T-helper 1 cell treated with Interleukin-12 subunit alpha and Interleukin-12 subunit beta and Interleukin-4 antibody, amounts not matched to agents 30 ng/mL and 1 ng/mL, for 36 hours (primary cell): ENCODE results near the gene SLC30A9. TPM values are rescaled to one million over a fixed set of nuclear protein-coding genes. Genes with fewer than 3 reads are reported as not detected.

Experiments used
- intact Hi-C: fragments of 100-400 bp; cut with micrococcal nuclease; formaldehyde crosslinking; loops from one replicate; pipeline ENCODE4 v1.15.1; 2024
- total RNA-seq: library from RNA; stranded (reverse); gene quantifications from 2 replicates; pipeline ENCODE4 v1.2.3, GENCODE V29; 2022

The SLC30A9 gene
- total RNA-seq = 33.1 and 37.9 TPM in 2 replicates

- intact Hi-C loops = loop anchor here (1.0 to 5.0 kb wide), 4 partner anchors 28 to 682 kb away; partner anchors contain the start of genes ATP8A1 and TMEM33
Observed at GRCh38 chr4:41990365-41991111, at the start of gene SLC30A9. TSS of gene SLC30A9 (plus strand) at chr4:41990530. CDS start at chr4:41990652, 122 bp downstream.

- intact Hi-C loops = no loop called here
Observed at GRCh38 chr4:41940834-41941233, 49.5 kb upstream of the SLC30A9 start.

- intact Hi-C loops = no loop called here
Observed at GRCh38 chr4:41943506-41943905, 46.8 kb upstream of the SLC30A9 start.

DNA sequence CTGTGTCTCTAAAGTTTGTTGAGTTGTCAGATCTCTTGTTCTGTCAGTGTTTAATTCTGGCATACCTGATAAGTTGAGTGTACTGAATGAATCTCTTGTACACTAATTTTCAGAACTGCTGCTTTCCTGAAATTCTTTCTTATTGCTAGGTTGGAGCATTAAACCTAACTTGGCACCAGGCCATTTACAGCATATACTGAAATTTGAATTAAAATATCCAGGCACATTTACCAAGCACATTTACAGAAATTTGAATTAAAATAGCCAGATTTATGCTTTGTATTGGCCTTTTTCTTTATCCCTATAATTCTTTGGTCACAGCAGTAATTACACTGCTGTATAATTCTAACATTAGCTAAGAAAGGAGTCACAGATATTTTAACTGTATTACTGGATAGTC lies 46.2 kb upstream of the SLC30A9 start:
- intact Hi-C loops = no loop called here

- intact Hi-C loops = no loop called here
Observed at GRCh38 chr4:41949531-41949930, 40.8 kb upstream of the SLC30A9 start.

- intact Hi-C loops = loop anchor here (1.0 to 2.0 kb wide), 2 partner anchors 324 to 563 kb away; no protein-coding TSS in a partner anchor
Observed at GRCh38 chr4:41957634-41958033, 32.7 kb upstream of the SLC30A9 start.

DNA sequence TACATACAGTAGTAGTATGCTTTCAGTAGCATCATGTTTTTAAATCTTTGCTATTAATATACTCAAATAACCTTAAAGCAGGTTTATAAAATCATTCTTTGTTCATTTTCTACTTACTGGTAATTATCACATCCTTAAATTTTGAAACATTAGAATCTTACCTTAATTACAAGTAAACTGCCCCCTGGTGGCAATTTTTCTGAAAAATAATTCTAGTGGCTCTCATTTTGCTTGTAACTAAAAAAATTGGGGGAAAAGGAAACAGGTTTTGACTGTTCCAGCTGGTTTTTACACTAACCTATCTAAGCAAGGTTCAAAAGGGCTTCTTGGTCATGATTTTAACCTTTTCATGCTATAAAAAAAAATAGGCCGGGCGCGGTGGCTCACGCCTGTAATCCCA lies 27.2 kb upstream of the SLC30A9 start:
- intact Hi-C loops = loop anchor here (2.0 kb wide), 2 partner anchors 28 to 270 kb away; partner anchors contain the start of gene SLC30A9

DNA sequence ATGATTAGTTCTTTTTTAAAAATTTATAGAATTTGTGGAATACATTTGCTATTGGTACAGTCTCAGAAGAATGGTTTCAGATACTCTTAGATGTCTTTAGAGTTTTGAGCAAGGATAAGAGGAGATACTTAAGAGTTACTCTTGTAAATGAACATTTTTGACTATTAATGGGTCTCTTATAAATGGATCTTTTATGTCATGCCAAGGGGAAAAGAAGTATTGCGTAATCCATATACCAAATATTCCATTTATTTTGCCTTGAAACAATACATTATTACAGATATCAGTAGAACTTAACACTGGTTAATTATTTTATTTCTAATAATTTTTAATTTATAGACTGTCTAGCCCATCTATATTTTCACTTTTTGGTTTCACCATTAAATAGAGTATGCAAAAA lies 25.9 kb upstream of the SLC30A9 start:
- intact Hi-C loops = no loop called here

- intact Hi-C loops = no loop called here
Observed at GRCh38 chr4:41967392-41967791, 22.9 kb upstream of the SLC30A9 start.

DNA sequence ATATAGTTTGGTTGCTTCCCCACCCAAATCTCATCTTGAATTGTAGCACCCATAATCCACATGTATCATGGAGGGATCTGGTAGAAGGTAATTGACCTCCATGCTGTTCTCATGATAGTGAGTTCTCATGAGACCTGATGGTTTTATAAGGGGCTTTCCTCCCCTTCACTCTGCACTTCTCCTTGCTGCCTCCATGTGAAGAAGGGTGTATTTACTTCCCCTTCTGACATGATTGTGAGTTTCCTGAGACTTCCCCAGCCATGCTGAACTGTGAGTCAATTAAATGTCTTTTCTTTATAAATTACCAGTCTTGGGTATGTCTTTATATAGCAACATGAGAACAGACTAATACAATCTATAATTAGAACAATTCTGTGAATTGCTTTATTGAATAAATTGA lies 20.7 kb upstream of the SLC30A9 start:
- intact Hi-C loops = no loop called here

GRCh38 chr4:41975341-41975740 lies 15.0 kb upstream of the SLC30A9 start:
- intact Hi-C loops = no loop called here

- intact Hi-C loops = no loop called here
Observed at GRCh38 chr4:41976775-41977516, 13.4 kb upstream of the SLC30A9 start.

DNA sequence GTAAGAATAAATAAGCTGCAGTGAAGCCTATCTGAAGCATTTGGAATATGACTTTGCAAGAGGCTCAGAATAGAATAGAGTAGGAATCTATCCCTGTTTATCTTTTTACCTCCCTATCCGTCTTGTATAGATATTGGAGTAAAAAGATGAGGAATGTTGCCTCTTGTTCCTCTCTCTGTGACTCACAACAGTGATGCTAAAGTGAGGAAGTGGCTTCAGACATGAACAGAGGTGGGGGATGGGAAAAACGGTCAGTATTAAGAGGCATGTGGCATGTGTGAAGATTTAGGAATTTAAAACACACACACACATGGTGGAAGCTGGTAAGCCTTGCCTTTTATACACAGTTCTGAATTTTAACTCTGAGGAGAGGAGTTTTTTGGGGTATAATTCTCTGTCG lies 12.6 kb upstream of the SLC30A9 start:
- intact Hi-C loops = no loop called here

- intact Hi-C loops = no loop called here
Observed at GRCh38 chr4:41981456-41981855, 8.9 kb upstream of the SLC30A9 start, which contains the start of gene DCAF4L1. TSS of gene DCAF4L1 (plus strand) at chr4:41981756. CDS start at chr4:41981793, 37 bp downstream.

DNA sequence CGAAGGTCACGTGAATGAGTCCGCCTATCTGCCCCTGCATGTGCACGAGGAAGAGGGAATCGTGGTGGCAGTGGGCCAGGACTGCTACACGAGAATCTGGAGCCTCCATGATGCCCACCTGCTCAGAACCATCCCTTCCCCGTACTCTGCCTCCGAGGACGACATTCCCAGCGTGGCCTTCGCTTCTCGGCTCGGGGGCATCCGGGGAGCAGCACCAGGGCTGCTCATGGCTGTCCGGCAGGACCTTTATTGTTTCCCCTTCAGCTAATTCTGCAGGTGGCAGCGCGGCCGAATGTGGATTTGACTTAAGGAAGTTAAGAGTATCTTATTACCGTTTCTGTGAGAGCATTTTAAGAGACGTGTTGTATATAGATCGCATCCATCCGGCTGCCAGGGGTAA lies 7.6 kb upstream of the SLC30A9 start:
- intact Hi-C loops = no loop called here

- intact Hi-C loops = no loop called here
Observed at GRCh38 chr4:41985151-41985550, 5.2 kb upstream of the SLC30A9 start.

DNA sequence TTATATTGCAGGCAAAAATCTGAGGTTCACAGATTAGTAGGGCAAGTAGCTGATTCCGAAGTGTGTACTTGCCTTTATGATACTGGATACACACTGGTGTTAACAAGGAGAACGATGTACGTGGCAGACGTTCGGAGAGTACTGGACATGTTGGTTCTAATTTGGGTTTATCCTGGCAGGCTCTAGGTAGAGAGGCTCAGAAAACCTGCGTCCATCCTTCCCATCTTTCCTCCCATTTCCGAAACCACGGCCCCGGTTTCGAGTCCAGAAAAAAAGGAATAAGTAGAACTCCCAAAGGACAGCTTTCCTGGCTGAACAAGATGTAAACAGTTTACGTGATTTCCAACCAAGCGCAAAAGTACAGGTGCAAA lies 351 bp upstream of the SLC30A9 start:
- intact Hi-C loops = loop anchor here (1.0 to 5.0 kb wide), 4 partner anchors 27 to 682 kb away; partner anchors contain the start of genes ATP8A1 and TMEM33

DNA sequence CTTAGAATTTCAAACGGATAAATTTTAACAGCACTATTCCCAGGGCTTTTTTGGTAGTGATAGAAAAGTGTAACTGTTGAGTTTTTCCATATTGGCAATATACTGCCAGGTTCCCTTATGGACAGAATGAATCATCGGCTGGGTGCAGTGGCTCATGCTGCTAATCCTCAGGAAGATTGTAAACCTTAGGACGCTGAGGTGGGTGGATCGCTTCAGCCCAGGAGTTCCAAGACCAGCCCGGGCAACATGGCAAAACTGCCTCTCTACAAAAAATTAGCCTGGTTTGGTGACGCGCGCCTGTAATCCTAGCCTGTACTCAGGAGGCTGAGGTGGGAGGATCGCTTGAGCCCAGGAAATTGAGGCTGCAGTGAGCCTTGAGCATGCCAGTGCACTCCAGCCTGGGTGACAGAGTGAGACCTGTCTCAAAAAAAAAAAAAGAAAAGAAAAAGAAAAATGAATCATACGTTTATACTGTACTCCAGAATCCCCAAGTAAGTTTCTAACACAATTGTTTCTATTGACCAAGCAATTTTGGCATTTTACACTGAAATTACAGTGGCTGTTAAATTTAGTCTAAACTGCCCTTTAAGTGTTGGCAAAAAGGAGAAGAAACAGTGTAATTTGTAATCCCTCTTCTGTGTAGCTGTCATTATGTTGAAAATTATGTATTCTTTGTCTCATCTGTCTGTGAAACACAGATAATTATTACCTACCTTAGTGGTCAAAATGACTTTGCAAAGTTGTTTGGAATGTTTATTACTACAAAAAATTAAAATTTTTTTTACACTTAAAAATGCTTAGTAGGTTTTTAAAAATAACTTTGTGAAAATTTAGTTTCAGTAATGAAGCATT lies 1.8 kb downstream of the SLC30A9 start:
- intact Hi-C loops = loop anchor here (2.0 to 5.0 kb wide), 3 partner anchors 29 to 680 kb away; partner anchors contain the start of gene ATP8A1

DNA sequence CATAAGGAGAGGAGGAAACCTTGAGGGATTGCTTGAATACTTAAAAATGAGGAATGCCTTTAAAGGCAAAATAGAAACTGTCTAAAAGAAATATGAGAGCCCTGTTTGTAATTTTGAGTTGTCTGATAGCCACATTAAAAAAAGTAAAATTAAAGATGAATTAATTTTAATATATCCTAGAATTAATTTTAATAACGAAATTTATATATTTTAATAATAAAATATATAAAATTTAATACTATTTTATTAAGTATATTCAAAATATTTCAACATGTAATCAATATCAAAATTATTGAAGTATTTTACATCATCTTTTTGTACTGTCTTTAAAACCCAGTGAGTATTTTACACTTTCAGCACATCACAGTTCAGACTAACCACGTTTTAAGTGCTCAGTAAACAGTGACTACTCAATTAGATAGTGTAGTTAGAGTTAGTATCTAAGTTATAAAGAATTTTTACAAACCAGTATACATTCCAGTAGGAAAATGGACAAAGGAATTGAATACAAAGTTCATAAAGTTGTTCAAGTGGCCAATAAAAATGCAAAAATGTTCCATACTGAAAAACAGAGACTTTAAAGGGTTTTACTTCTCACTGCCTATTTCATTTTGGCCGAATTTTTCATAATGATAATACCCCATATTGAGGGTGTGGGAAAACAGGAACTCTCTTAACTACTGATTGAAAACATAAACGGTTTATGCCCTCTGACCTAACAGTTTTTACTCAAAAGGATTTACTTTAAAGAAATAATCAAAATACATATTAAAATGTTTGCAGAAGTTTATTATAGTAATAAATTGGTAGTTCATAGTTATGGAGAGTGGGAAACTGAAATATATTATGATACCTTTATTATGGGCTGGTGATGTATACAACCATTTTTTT lies 2.9 kb downstream of the SLC30A9 start:
- intact Hi-C loops = loop anchor here (5.0 kb wide), 1 partner anchor 679 kb away; no protein-coding TSS in a partner anchor

DNA sequence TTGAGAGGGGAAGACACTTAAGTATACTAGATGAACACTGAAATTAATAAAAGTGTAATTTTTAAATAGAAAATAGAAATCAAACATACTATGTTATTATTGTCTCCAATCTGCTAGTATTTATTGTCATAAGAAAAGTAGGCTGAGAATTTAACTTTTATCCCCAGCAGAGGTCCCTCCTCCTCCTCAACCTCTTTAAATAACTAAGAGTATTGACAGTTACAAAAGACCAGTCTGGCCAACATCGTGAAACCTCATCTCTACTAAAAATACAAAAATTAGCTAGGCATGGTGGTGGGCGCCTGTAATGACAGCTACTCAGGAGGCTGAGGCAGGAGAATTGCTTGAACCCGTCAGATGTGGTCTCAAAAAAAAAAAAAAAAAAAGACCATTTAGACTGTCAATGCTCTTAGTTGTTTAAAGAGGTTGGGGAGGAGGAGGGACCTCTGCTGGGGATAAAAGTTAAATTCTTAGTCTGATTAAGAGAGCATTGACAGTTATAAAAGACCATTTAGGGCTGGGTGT lies 4.2 kb downstream of the SLC30A9 start:
- intact Hi-C loops = loop anchor here (5.0 kb wide), 1 partner anchor 678 kb away; no protein-coding TSS in a partner anchor
